Thoracic aorta (tissue), 2 donors: ENCODE data around the gene PIP5K1C. TPM values are rescaled to one million over a fixed set of nuclear protein-coding genes. Genes with fewer than 3 reads are reported as not detected.

Experiments used
- ATAC-seq: fragments of 150-250 bp; one replicate; pipeline ENCODE4 v1.8.0; 2017; ENCODE audit warnings: low read depth; ENCODE audit not compliant: insufficient number of reproducible peaks, low FRiP score
- DNase-seq: peaks from one replicate; pipeline ENCODE4 v3.0.0-alpha.2; 2020; ENCODE audit warnings: low spot score
- H3K27ac ChIP-seq, 2 donors: fragments of 200-600 bp; sonication (generic); 1 replicate in 1 of 2; 2 replicates in 1 of 2; pipeline ENCODE4 v1.5.1; 2016; ENCODE audit warnings: mild to moderate bottlenecking in 2 of 2, moderate library complexity in 2 of 2
- H3K27me3 ChIP-seq: fragments of 200-600 bp; sonication (generic); replicated peaks from 2 replicates; pipeline ENCODE4 v1.6.0; 2016; ENCODE audit warnings: mild to moderate bottlenecking; ENCODE audit not compliant: insufficient read depth
- H3K36me3 ChIP-seq: fragments of 200-600 bp; sonication (generic); one replicate; pipeline ENCODE4 v1.5.1; 2016
- H3K4me1 ChIP-seq, 2 donors: fragments of 200-600 bp; sonication (generic); 1 replicate in 1 of 2; 2 replicates in 1 of 2; pipeline versions ENCODE4 v1.5.1 to v1.6.0; 2016; ENCODE audit warnings: low read depth in 2 of 2, mild to moderate bottlenecking in 1 of 2; ENCODE audit not compliant: control insufficient read depth in 1 of 2
- H3K4me3 ChIP-seq: fragments of 200-600 bp; sonication (generic); 2 replicates; pipeline ENCODE4 v1.5.1; 2016; ENCODE audit warnings: mild to moderate bottlenecking
- H3K9me3 ChIP-seq: fragments of 200-600 bp; sonication (generic); 2 replicates; pipeline ENCODE4 v1.5.1; 2016
- total RNA-seq, 2 donors: library from RNA; depleted of rRNA; stranded (reverse); fragments of >200 nt; gene quantifications; one replicate each; pipeline versions ENCODE4 v1.1.0 to v1.2.3, GENCODE V29; 2016
- TF ChIP-seq, protein P1 (sequence below): fragments of 200-600 bp; sonication (generic); IDR thresholded peaks from one replicate; pipeline ENCODE4 v1.5.1; 2019; ENCODE audit warnings: antibody characterized with exemption

Gene PIP5K1C
- total RNA-seq, 2 donors from 2014 or later, result 82.6 to 84.5 TPM

GRCh38 chr19:3618144-3618810 lies 82.0 kb downstream of the PIP5K1C start:
- ATAC-seq (no peak), DNase-seq (no peak)
- Histone ChIP-seq H3K4me3 (peak overlapping the region; percentile 22), H3K27me3 (no peaks in the 10 kb centered on the region), H3K4me1 (peaks cover 3 to 4% of the 10 kb centered on the region in 2 donors), H3K9me3 (no peaks in the 10 kb centered on the region), H3K36me3 (peaks cover 19% of the 10 kb centered on the region), H3K27ac (no peak overlapping the region)
- TF ChIP-seq, protein P1, sequence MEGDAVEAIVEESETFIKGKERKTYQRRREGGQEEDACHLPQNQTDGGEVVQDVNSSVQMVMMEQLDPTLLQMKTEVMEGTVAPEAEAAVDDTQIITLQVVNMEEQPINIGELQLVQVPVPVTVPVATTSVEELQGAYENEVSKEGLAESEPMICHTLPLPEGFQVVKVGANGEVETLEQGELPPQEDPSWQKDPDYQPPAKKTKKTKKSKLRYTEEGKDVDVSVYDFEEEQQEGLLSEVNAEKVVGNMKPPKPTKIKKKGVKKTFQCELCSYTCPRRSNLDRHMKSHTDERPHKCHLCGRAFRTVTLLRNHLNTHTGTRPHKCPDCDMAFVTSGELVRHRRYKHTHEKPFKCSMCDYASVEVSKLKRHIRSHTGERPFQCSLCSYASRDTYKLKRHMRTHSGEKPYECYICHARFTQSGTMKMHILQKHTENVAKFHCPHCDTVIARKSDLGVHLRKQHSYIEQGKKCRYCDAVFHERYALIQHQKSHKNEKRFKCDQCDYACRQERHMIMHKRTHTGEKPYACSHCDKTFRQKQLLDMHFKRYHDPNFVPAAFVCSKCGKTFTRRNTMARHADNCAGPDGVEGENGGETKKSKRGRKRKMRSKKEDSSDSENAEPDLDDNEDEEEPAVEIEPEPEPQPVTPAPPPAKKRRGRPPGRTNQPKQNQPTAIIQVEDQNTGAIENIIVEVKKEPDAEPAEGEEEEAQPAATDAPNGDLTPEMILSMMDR, result peak; percentile 99

- TF ChIP-seq, protein P1, result no peak
- H3K4me1 ChIP-seq, result peaks cover 3 to 4% of the 10 kb centered on the region in 2 donors
- no peak overlapping the region for H3K4me3 ChIP-seq
- H3K9me3 ChIP-seq, result no peaks in the 10 kb centered on the region
- H3K36me3 ChIP-seq, result peaks cover 19% of the 10 kb centered on the region
- ATAC-seq, result no peak
- no peak for DNase-seq
- no peaks in the 10 kb centered on the region for H3K27me3 ChIP-seq
- H3K27ac ChIP-seq, result no peak overlapping the region
Observed at GRCh38 chr19:3617463-3617862, 82.8 kb downstream of the PIP5K1C start.

DNA sequence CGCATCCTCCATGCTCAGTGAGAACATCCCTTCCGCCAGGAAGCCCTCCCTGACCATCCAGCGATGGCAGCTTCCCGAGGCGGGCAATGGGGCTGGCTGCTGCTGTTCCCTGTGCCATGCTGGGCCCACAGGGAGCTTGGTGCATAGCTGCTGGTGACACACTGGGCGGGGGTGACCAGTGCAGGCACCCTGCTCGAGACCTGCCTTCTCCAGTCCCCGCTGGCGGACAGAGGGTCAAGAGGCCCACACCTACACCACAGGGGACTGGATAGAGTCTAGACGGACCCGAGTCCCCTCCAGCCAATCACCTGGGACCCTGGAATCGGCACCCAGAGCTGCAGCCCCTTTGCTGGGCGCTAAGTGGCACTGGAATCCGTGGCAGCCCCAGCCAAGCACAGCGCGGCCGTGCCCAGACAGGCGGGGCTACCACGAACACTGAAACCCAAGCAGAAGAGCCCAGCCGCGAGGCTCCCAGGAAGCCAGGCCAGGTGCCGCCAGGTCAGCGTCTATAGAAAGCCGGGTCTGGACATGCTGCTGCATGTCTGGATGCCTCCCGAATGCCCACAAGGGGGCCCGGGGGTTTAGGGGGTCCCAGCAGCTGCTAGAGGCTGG lies 84.6 kb downstream of the PIP5K1C start:
- H3K4me1 ChIP-seq, result peaks cover 3 to 9% of the 10 kb centered on the region in 2 donors
- DNase-seq (no peak), ATAC-seq (no peak)
- peaks cover 18% of the 10 kb centered on the region for H3K36me3 ChIP-seq
- H3K27ac ChIP-seq, result no peak overlapping the region
- H3K4me3 ChIP-seq, result no peak overlapping the region
- no peaks in the 10 kb centered on the region for H3K27me3 ChIP-seq
- H3K9me3 ChIP-seq, result no peaks in the 10 kb centered on the region
- TF ChIP-seq, protein P1, result no peak

- Histone ChIP-seq H3K9me3 (no peaks in the 10 kb centered on the region), H3K4me3 (no peak overlapping the region), H3K36me3 (peaks cover 18% of the 10 kb centered on the region), H3K27me3 (no peaks in the 10 kb centered on the region), H3K4me1 (peaks cover 5 to 15% of the 10 kb centered on the region in 2 donors), H3K27ac (no peak overlapping the region)
- DNase-seq, result no peak
- no peak for ATAC-seq
- TF ChIP-seq, protein P1, result no peak
Observed at GRCh38 chr19:3614858-3615505, 85.3 kb downstream of the PIP5K1C start.
